OCI-LY7 (cell line): Measurements from ENCODE around the gene ANKRD13B. TPM values are rescaled to one million over a fixed set of nuclear protein-coding genes. Genes with fewer than 3 reads are reported as not detected.

Experiments used
- BruUV-seq: library from RNA; stranded (reverse); fragments of 400-500 nt; replicated peaks from 2 replicates; lab custom pipeline; 2021; lab: Mats Ljungman, UMichigan
- CTCF ChIA-PET: fragments of 300-600 bp; sonication (Branson Sonifier 250); formaldehyde crosslinking; loops from one replicate; lab custom pipeline; 2022; ENCODE audit warnings: antibody characterized with exemption; ENCODE audit not compliant: unreplicated experiment; lab: Charles Lee
- POLR2A ChIA-PET: fragments of 300-600 bp; sonication (Branson Sonifier 250); formaldehyde crosslinking; loops from one replicate; lab custom pipeline; 2022; ENCODE audit warnings: antibody characterized with exemption; lab: Charles Lee
- DNase-seq: peaks from one replicate; pipeline ENCODE4 v3.0.0-alpha.2; 2015; ENCODE audit warnings: low spot score
- H2AFZ ChIP-seq: fragments of 200-600 bp; sonication (generic), shearing (Covaris generic); 2 replicates; pipeline ENCODE4 v1.6.1; 2014; ENCODE audit warnings: mild to moderate bottlenecking, antibody characterized with exemption, low read length, moderate library complexity
- H3K27ac ChIP-seq: fragments of 200-600 bp; sonication (generic); 2 replicates; pipeline ENCODE4 v1.5.1; 2014; ENCODE audit warnings: mixed run types, low read depth, mild to moderate bottlenecking, moderate library complexity, low read length, inconsistent platforms; ENCODE audit not compliant: poor library complexity, severe bottlenecking
- H3K36me3 ChIP-seq: fragments of 200-600 bp; sonication (generic); 2 replicates; pipeline ENCODE4 v1.6.1; 2014; ENCODE audit warnings: mild to moderate bottlenecking, antibody characterized with exemption, low read length, moderate library complexity, mixed read lengths; ENCODE audit not compliant: insufficient read depth
- H3K4me1 ChIP-seq: fragments of 200-600 bp; sonication (generic); 2 replicates; pipeline ENCODE4 v1.5.1; 2014; ENCODE audit warnings: mild to moderate bottlenecking, low read length; ENCODE audit not compliant: insufficient read depth, poor library complexity, severe bottlenecking
- H3K4me2 ChIP-seq: fragments of 200-600 bp; sonication (generic); 2 replicates; pipeline ENCODE4 v1.6.1; 2014; ENCODE audit warnings: mild to moderate bottlenecking, low read length
- H3K4me3 ChIP-seq: fragments of 200-600 bp; sonication (generic); 2 replicates; pipeline ENCODE4 v1.5.1; 2014; ENCODE audit warnings: mild to moderate bottlenecking, low read depth, low read length; ENCODE audit not compliant: poor library complexity, severe bottlenecking
- H3K79me2 ChIP-seq: fragments of 200-600 bp; sonication (generic); 2 replicates; pipeline ENCODE4 v1.6.1; 2016; ENCODE audit warnings: low read depth, mild to moderate bottlenecking, low read length, moderate library complexity, mixed read lengths; ENCODE audit not compliant: insufficient read depth
- H3K9me2 ChIP-seq: fragments of 200-600 bp; sonication (generic); 2 replicates; pipeline ENCODE4 v1.6.1; 2016; ENCODE audit warnings: mild to moderate bottlenecking, low read length, mixed read lengths; ENCODE audit not compliant: insufficient read depth
- H3K9me3 ChIP-seq: fragments of 200-600 bp; sonication (generic); 2 replicates; pipeline ENCODE4 v1.6.1; 2014; ENCODE audit warnings: mild to moderate bottlenecking, mixed run types, low read length, mixed read lengths
- H4K20me1 ChIP-seq: fragments of 200-600 bp; sonication (generic); 2 replicates; pipeline ENCODE4 v1.6.1; 2014; ENCODE audit warnings: mild to moderate bottlenecking, antibody characterized with exemption, low read length, moderate library complexity, mixed read lengths; ENCODE audit not compliant: insufficient read depth
- CTCF ChIP-seq: fragments of 200-600 bp; sonication (generic); conservative IDR thresholded peaks from 2 replicates; pipeline ENCODE4 v1.5.1; 2014; ENCODE audit warnings: mild to moderate bottlenecking, antibody characterized with exemption, low read length, moderate library complexity, mixed read lengths
- EZH2phosphoT487 ChIP-seq: fragments of 200-600 bp; sonication (generic); IDR thresholded peaks from 2 replicates; pipeline ENCODE4 v1.6.1; 2018; ENCODE audit warnings: low read depth, borderline replicate concordance, mild to moderate bottlenecking, mixed run types, antibody characterized with exemption, low read length, moderate library complexity, mixed read lengths
- intact Hi-C: fragments of 100-400 bp; cut with micrococcal nuclease; formaldehyde crosslinking; loops from one replicate; pipeline ENCODE4 v1.10.0; 2022; ENCODE audit not compliant: unreplicated experiment
- total RNA-seq, 2 experiments: library from RNA; depleted of rRNA in 1 of 2; stranded (reverse); fragments of >200 nt in 1 of 2; shearing (Covaris generic) in 1 of 2; gene quantifications; 2 replicates each; pipeline ENCODE4 v1.2.3, GENCODE V29; 2014 to 2022

Gene ANKRD13B
- total RNA-seq, 2 experiments from 2014 or later = 22.8 to 30.5 TPM

DNA sequence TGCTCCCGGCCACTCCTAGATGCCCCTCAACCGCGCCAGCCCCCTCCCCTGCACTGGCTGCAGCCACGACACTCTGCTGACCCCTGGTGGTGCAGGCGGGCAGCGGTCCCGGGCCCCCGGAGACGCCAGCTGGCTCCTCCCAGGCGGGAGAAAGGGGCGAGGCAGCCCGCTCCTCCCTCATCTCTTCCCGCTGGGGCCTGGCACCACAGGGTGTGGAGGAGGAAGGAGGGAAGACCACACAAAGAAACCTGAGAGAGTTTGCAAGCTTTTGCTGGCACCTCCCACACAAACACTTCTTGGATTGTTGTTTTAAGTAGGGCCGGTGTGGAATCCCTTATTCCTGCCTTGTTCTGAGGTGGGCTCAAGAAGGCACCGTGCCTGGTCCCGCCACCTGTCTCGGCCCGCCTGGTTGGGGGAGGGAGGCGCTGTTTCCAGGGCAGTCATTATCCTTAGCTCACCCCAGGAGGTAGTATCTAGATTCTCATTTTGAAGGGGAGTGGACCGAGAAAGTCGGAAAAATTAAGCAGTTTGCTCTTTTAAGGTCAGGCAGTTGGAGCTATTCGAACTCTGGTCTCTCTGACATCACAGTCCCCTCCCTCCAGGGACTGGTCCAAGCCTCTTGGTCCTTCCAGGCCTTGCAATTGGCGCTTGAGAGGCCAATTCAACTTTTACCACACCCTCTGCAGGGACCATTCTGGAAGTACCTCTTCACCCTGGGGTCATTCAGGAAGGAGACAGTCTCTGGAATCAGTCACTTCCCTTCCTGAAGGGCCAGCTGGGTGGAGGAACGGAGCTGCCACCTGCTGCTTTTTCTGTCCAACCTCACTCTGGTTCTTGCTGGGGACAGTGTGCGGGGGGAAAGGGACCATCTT lies 959 bp upstream of the ANKRD13B start:
- CTCF ChIA-PET = interaction anchor here (0.9 to 1.7 kb wide), 3 partner anchors 11 to 222 kb away, joined by 3 to 12 read pairs (median 4); no protein-coding TSS in a partner anchor
- peaks cover 49% of the 10 kb centered on the region for H3K4me1 ChIP-seq

GRCh38 chr17:29593591-29594518 lies 923 bp downstream of the ANKRD13B start:
- Histone ChIP-seq H2AFZ (peak overlapping the region; percentile 72), H3K4me1 (peaks cover 38% of the 10 kb centered on the region), H3K9me2 (no peaks in the 10 kb centered on the region), H3K4me2 (peak overlapping the region; percentile 76), H3K36me3 (no peaks in the 10 kb centered on the region), H4K20me1 (peaks cover 11% of the 10 kb centered on the region; the same call in 1 of the 2 replicates), H3K27ac (no peak overlapping the region), H3K9me3 (no peaks in the 10 kb centered on the region), H3K79me2 (peaks cover 8% of the 10 kb centered on the region; the same call in 1 of the 2 replicates), H3K4me3 (peak overlapping the region; percentile 92)
- intact Hi-C loops = loop anchor here (1.0 kb wide), 1 partner anchor 19 kb away; no protein-coding TSS in a partner anchor
- ChIA-PET POLR2A (interaction anchor here (1.0 to 1.9 kb wide), 3 partner anchors 13 to 129 kb away, joined by 3 to 5 read pairs (median 5); no protein-coding TSS in a partner anchor), CTCF (interaction anchor here (0.6 kb wide), 1 partner anchor 10 kb away, joined by 6 read pairs; no protein-coding TSS in a partner anchor)
- TF ChIP-seq CTCF = peak; percentile 66
- no peak for TF ChIP-seq EZH2phosphoT487
- BruUV-seq = no TSS peak
- DNase-seq = peak; percentile 56

More for the DNA sequence above, 959 bp upstream of the ANKRD13B start:
- peak overlapping the region; percentile 61 for H3K27ac ChIP-seq
- no TSS peak for BruUV-seq
- H2AFZ ChIP-seq = peak overlapping the region; percentile 87; the same call in 1 of the 2 replicates
- TF ChIP-seq EZH2phosphoT487 (no peak), CTCF (peak; percentile 97)
- no peaks in the 10 kb centered on the region for H3K36me3 ChIP-seq
- no peaks in the 10 kb centered on the region for H3K9me2 ChIP-seq
- no peaks in the 10 kb centered on the region for H3K9me3 ChIP-seq
- POLR2A ChIA-PET = interaction anchor here (0.6 to 1.9 kb wide), 5 partner anchors 8 to 130 kb away, joined by 3 to 8 read pairs (median 3); no protein-coding TSS in a partner anchor
- H4K20me1 ChIP-seq = peaks cover 17% of the 10 kb centered on the region; the same call in 1 of the 2 replicates
- H3K4me2 ChIP-seq = peak overlapping the region; percentile 99
- DNase-seq = peak; percentile 84
- intact Hi-C loops = loop anchor here (1.0 kb wide), 1 partner anchor 12 kb away; no protein-coding TSS in a partner anchor
- H3K4me3 ChIP-seq = peak overlapping the region; percentile 79
- H3K79me2 ChIP-seq = peaks cover 26% of the 10 kb centered on the region
